Omental fat pad (tissue), 4 donors: ENCODE data around the gene CLP1. TPM values are rescaled to one million over a fixed set of nuclear protein-coding genes. Genes with fewer than 3 reads are reported as not detected.

ENCODE experiments used
- ATAC-seq: fragments of 150-250 bp; one replicate; pipeline ENCODE4 v1.9.1; 2016; ENCODE audit warnings: mild to moderate bottlenecking, moderate library complexity; ENCODE audit not compliant: low FRiP score
- DNase-seq: peaks from one replicate; pipeline ENCODE4 v3.0.0-alpha.2; 2019; ENCODE audit warnings: low spot score
- CTCF ChIP-seq, 3 donors: fragments of 450-650 bp; IDR thresholded peaks; one replicate each; pipeline ENCODE4 v1.5.1; 2016 to 2017; ENCODE audit warnings: antibody characterized with exemption in 3 of 3, mild to moderate bottlenecking in 3 of 3, moderate library complexity in 2 of 3
- total RNA-seq, 4 donors: library from RNA; depleted of rRNA; stranded (reverse); fragments of >200 nt; gene quantifications; one replicate each; pipeline ENCODE4 v1.1.0, GENCODE V29; 2016

The CLP1 gene
- total RNA-seq, 4 donors from 2014 or later: 12.3 to 26.1 (median 15.7) TPM

GRCh38 chr11:57663975-57664374, 6.4 kb downstream of the CLP1 start:
- TF ChIP-seq CTCF (IDR thresholded peaks at IDR 0.05): no peak
- ATAC-seq: no peak

GRCh38 chr11:57667117-57667735, 9.7 kb downstream of the CLP1 start:
- ATAC-seq (peak; percentile 91), DNase-seq (peak; percentile 77)
- no peak for TF ChIP-seq CTCF (IDR thresholded peaks at IDR 0.05)

More at GRCh38 chr11:57663975-57664374, 6.4 kb downstream of the CLP1 start:
- DNase-seq: no peak

GRCh38 chr11:57667736-57668433, 10.3 kb downstream of the CLP1 start, which contains the start of gene ZDHHC5:
Gene ZDHHC5 (plus strand): TSS chr11:57668114. CDS start chr11:57673091, 4,977 bp downstream.
- peak; percentile 96 for ATAC-seq
- TF ChIP-seq CTCF (IDR thresholded peaks at IDR 0.05): peak in 1 of 3 donors; percentile 63
- peak; percentile 92 for DNase-seq

- DNase-seq: no peak
- peak; percentile 19 for ATAC-seq
- no peak for TF ChIP-seq CTCF (IDR thresholded peaks at IDR 0.05)
These were observed 10.8 kb downstream of the CLP1 start for GRCh38 chr11:57668434-57668782.

- no peak for TF ChIP-seq CTCF (IDR thresholded peaks at IDR 0.05)
- ATAC-seq (no peak), DNase-seq (no peak)
These were observed 16.7 kb downstream of the CLP1 start for GRCh38 chr11:57674251-57674650.

GRCh38 chr11:57675176-57675941, 17.8 kb downstream of the CLP1 start:
- ATAC-seq (no peak), DNase-seq (no peak)
- no peak for TF ChIP-seq CTCF (IDR thresholded peaks at IDR 0.05)
